ENCODE measurements around the gene IGF2R.

- no peak for TF ChIP-seq POLR2A (IDR thresholded peaks at IDR 0.05; ENCODE audit: low read length)
- TF ChIP-seq GATA1 (IDR thresholded peaks at IDR 0.05; ENCODE audit: low read depth, low read length): no peak
Observed at GRCh38 chr6:160135907-160136655, 167.2 kb downstream of the IGF2R start.
